ENCODE measurements around the gene CDKAL1. TPM values are rescaled to one million over a fixed set of nuclear protein-coding genes. Genes with fewer than 3 reads are reported as not detected.

CDKAL1 gene
- total and polyA plus RNA-seq, 4 donors = 2.0 to 12.9 (median 6.7) TPM

- DNase-seq (ENCODE audit: low spot score) = no peak
- no peak overlapping the region for H3K27ac ChIP-seq (ENCODE audit: low read depth in 1 of 2, low read length in 2 of 2)
- H3K9me3 ChIP-seq (ENCODE audit: control insufficient read depth in 4 of 4, low read length in 3 of 4) = no peaks in the 10 kb centered on the region
- peaks cover 2 to 7% (median 5%) of the 10 kb centered on the region in 4 donors for H3K4me1 ChIP-seq (ENCODE audit: control insufficient read depth in 4 of 4, insufficient read depth in 4 of 4, low read length in 3 of 4)
- H3K27me3 ChIP-seq (ENCODE audit: control insufficient read depth in 4 of 4, insufficient read depth in 4 of 4, low read length in 3 of 4) = no peaks in the 10 kb centered on the region
- 98% methylated on average over 1 of the region's 1 CpG for WGBS
- no peak overlapping the region for H3K9ac ChIP-seq (ENCODE audit: low read depth in 1 of 2, low read length in 2 of 2)
- peaks cover 0 to 2% (median 0%) of the 10 kb centered on the region in 4 donors for H3K36me3 ChIP-seq (ENCODE audit: control insufficient read depth in 4 of 4, insufficient read depth in 3 of 4, low read depth in 1 of 4, low read length in 3 of 4)
- TF ChIP-seq, protein P1, sequence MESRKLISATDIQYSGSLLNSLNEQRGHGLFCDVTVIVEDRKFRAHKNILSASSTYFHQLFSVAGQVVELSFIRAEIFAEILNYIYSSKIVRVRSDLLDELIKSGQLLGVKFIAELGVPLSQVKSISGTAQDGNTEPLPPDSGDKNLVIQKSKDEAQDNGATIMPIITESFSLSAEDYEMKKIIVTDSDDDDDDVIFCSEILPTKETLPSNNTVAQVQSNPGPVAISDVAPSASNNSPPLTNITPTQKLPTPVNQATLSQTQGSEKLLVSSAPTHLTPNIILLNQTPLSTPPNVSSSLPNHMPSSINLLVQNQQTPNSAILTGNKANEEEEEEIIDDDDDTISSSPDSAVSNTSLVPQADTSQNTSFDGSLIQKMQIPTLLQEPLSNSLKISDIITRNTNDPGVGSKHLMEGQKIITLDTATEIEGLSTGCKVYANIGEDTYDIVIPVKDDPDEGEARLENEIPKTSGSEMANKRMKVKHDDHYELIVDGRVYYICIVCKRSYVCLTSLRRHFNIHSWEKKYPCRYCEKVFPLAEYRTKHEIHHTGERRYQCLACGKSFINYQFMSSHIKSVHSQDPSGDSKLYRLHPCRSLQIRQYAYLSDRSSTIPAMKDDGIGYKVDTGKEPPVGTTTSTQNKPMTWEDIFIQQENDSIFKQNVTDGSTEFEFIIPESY (IDR thresholded peaks at IDR 0.05) = no peak
- TF ChIP-seq HNF4A (conservative IDR thresholded peaks at IDR 0.05) (no peak), ATF3 (IDR thresholded peaks at IDR 0.05) (no peak), JUND (IDR thresholded peaks at IDR 0.05) (no peak), YY1 (IDR thresholded peaks at IDR 0.05) (no peak), RAD21 (IDR thresholded peaks at IDR 0.05) (no peak), GABPA (IDR thresholded peaks at IDR 0.05 in 1 of 2, conservative IDR thresholded peaks at IDR 0.05 in 1 of 2) (no peak), CTCF (IDR thresholded peaks at IDR 0.05; ENCODE audit: low read depth, low read length, missing input control) (no peak), FOXA2 (IDR thresholded peaks at IDR 0.05) (no peak), RXRA (IDR thresholded peaks at IDR 0.05) (no peak), EGR1 (IDR thresholded peaks at IDR 0.05; ENCODE audit: low read depth in 2 of 2) (no peak)
- TF ChIP-seq, protein P2, sequence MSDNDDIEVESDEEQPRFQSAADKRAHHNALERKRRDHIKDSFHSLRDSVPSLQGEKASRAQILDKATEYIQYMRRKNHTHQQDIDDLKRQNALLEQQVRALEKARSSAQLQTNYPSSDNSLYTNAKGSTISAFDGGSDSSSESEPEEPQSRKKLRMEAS (IDR thresholded peaks at IDR 0.05) = no peak
- no peak overlapping the region for H3K4me3 ChIP-seq (ENCODE audit: low read depth in 1 of 3, low read length in 3 of 3)
Observed at GRCh38 chr6:20775981-20776380, 241.7 kb downstream of the CDKAL1 start.

DNA sequence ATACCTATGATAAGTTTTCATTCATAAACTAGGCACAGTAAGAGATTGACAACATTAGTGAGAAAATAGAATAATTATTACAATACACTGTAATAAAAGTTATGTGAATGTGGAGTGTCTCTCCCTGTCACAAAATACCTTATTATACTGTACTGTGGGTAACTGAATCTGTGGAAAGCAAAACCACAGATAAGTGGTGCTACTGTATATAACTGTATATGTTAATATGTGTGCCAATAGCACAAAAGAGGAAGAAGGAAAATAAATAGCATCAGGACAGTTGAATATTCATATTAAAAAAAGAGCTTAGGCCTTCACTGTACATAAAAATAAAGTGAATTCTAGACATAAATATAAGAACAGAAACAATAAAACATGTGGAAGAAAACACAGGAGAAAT, 243.5 kb downstream of the CDKAL1 start:
- no peak overlapping the region for H3K4me3 ChIP-seq (ENCODE audit: low read depth in 1 of 3, low read length in 3 of 3)
- peaks cover 2 to 7% (median 5%) of the 10 kb centered on the region in 4 donors for H3K4me1 ChIP-seq (ENCODE audit: control insufficient read depth in 4 of 4, insufficient read depth in 4 of 4, low read length in 3 of 4)
- TF ChIP-seq, protein P3, sequence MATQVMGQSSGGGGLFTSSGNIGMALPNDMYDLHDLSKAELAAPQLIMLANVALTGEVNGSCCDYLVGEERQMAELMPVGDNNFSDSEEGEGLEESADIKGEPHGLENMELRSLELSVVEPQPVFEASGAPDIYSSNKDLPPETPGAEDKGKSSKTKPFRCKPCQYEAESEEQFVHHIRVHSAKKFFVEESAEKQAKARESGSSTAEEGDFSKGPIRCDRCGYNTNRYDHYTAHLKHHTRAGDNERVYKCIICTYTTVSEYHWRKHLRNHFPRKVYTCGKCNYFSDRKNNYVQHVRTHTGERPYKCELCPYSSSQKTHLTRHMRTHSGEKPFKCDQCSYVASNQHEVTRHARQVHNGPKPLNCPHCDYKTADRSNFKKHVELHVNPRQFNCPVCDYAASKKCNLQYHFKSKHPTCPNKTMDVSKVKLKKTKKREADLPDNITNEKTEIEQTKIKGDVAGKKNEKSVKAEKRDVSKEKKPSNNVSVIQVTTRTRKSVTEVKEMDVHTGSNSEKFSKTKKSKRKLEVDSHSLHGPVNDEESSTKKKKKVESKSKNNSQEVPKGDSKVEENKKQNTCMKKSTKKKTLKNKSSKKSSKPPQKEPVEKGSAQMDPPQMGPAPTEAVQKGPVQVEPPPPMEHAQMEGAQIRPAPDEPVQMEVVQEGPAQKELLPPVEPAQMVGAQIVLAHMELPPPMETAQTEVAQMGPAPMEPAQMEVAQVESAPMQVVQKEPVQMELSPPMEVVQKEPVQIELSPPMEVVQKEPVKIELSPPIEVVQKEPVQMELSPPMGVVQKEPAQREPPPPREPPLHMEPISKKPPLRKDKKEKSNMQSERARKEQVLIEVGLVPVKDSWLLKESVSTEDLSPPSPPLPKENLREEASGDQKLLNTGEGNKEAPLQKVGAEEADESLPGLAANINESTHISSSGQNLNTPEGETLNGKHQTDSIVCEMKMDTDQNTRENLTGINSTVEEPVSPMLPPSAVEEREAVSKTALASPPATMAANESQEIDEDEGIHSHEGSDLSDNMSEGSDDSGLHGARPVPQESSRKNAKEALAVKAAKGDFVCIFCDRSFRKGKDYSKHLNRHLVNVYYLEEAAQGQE (IDR thresholded peaks at IDR 0.05) = no peak
- TF ChIP-seq YY1 (IDR thresholded peaks at IDR 0.05) (no peak), EGR1 (IDR thresholded peaks at IDR 0.05; ENCODE audit: low read depth in 2 of 2) (no peak), HNF4G (IDR thresholded peaks at IDR 0.05) (no peak), SP1 (IDR thresholded peaks at IDR 0.05) (no peak), FOXA2 (IDR thresholded peaks at IDR 0.05) (no peak), RAD21 (IDR thresholded peaks at IDR 0.05) (no peak), ATF3 (IDR thresholded peaks at IDR 0.05) (no peak), CTCF (IDR thresholded peaks at IDR 0.05; ENCODE audit: low read depth, low read length, missing input control) (no peak), HNF4A (conservative IDR thresholded peaks at IDR 0.05) (no peak), GABPA (IDR thresholded peaks at IDR 0.05 in 1 of 2, conservative IDR thresholded peaks at IDR 0.05 in 1 of 2) (no peak)
- TF ChIP-seq, protein P2 (IDR thresholded peaks at IDR 0.05) = no peak
- no peaks in the 10 kb centered on the region for H3K27me3 ChIP-seq (ENCODE audit: control insufficient read depth in 4 of 4, insufficient read depth in 4 of 4, low read length in 3 of 4)
- DNase-seq (ENCODE audit: low spot score) = no peak
- H3K9me3 ChIP-seq (ENCODE audit: control insufficient read depth in 4 of 4, low read length in 3 of 4) = no peaks in the 10 kb centered on the region
- H3K9ac ChIP-seq (ENCODE audit: low read depth in 1 of 2, low read length in 2 of 2) = no peak overlapping the region
- peaks cover 0 to 5% (median under 1%) of the 10 kb centered on the region in 4 donors for H3K36me3 ChIP-seq (ENCODE audit: control insufficient read depth in 4 of 4, insufficient read depth in 3 of 4, low read depth in 1 of 4, low read length in 3 of 4)
- H3K27ac ChIP-seq (ENCODE audit: low read depth in 1 of 2, low read length in 2 of 2) = no peak overlapping the region

Data from liver (tissue), 9 donors.